Stimulated activated CD4-positive, alpha-beta T cell treated with anti-CD3 and anti-CD28 coated beads, Interleukin-2, amount 100 ng/mL, for 4 hours (primary cell): ENCODE measurements around the gene TNC.

Experiments used
- DNase-seq: peaks from one replicate; pipeline ENCODE4 v3.0.0-alpha.2; 2020; ENCODE audit warnings: low read depth

TNC gene

DNA sequence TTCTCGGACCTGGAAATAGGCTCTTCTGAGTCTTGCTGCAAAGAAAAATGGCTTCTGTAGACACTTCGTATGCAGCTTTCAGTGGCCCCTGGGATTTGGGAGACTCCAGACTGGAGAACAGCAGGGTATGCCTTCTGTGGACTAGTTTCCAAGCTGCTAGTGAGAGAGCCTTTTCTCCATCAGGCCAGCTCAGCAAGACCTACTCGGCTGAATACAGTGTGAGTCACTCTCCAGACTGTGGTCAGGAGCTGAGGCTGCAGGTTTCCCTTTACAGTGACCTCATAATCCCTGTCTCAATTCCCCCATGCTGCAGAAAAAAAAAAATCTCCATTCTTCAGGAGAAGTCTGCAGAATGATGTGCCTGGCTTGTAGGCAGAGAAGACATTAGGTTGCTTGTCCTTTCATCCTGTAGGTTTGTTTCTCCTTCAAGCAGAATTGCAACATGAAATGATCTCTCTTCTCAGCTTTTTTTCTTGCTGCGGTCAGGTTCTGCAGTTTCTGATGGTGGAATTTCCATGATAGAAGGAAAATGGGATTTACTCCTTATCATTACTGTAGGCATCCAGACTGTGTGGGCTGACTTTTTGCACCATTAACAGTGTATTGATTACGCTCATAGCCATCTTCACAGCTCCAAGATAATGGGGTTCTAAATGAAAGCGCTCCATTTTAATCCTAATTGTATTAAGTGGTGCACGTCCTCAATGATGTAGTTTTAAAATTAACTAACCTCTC, 109.3 kb downstream of the TNC start:
- no peak for DNase-seq

- DNase-seq = no peak
These were observed 111.3 kb downstream of the TNC start for GRCh38 chr9:115006660-115007059.

GRCh38 chr9:115005322-115005721, 112.6 kb downstream of the TNC start:
- no peak for DNase-seq

- no peak for DNase-seq
These were observed 113.4 kb downstream of the TNC start for GRCh38 chr9:115004545-115004944.

- no peak for DNase-seq
These were observed 115.4 kb downstream of the TNC start for GRCh38 chr9:115002371-115003120.

DNA sequence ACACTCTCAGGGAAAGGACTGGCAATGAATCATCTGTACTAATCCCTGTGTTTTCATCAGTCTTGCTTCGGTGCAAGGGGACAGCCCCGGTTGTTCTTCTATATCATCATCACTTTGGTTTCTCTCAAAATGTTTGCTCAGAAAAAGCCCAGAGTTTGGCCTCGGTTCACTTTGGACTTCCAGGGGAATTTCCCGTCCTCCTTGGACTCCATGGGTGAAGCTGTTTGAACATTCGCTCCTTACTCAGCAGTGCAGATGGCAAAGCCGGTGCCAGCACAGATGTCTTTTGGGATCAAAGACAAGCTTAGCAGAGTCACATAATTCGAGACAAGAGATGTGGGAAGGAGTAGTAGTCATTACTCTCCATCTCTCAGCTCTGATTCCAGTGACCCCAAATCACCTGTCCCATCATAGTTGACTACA, 117.7 kb downstream of the TNC start:
- no peak for DNase-seq

DNA sequence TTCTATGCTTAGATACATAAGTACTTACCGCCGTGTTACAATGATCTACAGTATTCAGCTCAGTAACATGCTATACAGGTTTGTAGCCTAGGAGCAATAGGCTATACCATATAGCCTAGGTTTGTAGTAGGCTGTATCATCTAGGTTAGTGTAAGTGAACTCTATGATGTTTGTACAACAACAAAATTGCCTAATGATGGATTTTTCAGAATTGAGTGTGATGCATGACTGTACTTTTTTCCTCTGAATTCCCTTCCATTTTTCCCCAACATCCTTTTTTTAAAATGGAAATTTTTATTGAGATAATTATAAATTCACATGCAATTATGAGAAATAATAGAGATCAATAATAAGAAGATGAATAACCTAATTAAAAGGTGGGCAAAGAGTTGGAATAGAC, 119.6 kb downstream of the TNC start:
- no peak for DNase-seq

GRCh38 chr9:114995681-114996221, 122.2 kb downstream of the TNC start:
- DNase-seq = no peak

DNA sequence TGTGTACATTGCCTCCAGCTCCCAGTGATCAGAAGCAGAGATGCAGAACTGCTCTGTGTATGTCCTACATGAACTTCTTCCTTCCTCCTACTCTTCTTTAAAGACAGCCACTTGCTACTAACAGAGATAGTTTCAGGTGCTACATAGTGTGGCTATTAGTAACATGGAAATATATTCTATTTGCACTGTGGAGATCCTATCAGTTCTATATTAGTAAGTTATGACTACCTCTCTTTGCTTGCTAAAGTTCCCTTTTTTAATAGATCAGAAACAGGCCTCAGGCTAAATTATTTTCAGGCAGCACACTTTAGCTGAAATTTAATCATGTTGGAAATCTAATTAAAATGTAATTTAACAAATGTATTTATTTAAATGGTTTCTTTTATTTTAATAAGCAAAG, 123.2 kb downstream of the TNC start:
- DNase-seq = no peak

DNA sequence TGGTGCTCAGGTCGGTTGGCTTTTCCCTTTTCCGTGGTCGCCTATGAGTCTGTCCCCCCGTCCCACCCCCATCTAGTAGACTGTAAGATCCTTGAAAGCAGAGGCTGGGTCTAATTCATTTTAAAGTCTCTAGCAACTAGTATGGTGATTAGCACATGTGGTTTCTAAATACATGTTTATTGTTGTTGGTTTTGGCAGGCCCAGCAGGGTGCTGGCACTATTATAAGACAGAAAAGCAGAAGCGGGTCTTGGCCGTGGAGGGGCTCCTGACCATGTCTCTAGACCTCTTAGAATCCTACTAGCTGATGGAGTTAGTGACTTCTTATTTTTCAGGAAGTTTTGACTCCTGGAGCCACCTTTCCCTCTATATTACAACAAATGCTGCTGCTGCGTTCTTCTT, 126.1 kb downstream of the TNC start:
- no peak for DNase-seq

- DNase-seq = no peak
These were observed 127.1 kb downstream of the TNC start for GRCh38 chr9:114990901-114991300.

- DNase-seq = peak; percentile 55
These were observed 128.2 kb downstream of the TNC start for GRCh38 chr9:114989600-114990410.

DNA sequence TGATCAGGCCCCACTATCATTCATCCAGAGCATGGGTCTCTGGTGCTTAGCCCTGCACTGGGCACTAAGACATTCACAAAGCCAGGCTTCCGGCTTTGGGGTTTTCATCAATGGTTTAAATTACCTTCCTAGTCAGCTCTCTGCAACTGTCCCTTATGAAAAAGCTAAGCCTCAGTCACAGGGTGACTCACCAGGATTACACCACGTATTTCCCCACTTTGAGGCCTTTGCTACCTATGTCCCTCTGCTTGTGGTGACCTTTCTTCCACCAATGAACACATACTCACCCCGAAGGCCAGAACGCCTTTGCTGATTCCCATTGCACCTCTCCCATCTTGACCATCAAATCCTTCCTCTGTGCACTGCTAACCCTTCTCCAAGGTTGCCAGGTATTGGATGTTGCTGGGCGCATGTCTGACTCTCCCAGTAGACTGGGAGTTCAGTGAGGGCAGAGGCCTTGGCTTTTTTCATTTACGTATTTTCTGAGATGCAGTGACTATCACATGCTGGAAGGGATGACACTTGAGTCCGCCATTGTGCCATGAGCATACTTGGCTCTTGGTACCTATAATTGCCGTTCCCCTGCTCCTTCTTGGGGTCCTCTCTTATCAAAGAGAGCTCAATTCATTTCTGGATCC, 128.9 kb downstream of the TNC start:
- no peak for DNase-seq

DNA sequence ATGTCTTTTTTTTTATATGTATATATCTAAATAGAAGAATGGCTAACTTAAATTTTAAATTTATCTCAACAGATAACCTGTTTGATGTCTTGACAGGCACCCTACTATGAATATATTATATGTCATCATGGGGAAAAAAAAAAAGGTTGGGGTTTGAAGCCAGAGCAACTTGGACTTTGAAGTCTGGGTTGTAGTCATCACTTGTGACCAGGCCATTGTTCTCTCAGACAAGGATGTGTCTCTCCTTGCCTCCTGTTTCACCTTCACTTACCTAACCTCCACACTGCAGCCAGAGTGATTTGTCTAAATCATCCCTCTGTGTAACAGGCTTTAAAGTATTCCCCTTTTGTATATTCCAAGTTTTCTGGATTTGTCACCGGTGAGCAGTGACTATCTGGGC, 130.8 kb downstream of the TNC start:
- DNase-seq = no peak

GRCh38 chr9:114985959-114986501, 131.9 kb downstream of the TNC start:
- no peak for DNase-seq

DNA sequence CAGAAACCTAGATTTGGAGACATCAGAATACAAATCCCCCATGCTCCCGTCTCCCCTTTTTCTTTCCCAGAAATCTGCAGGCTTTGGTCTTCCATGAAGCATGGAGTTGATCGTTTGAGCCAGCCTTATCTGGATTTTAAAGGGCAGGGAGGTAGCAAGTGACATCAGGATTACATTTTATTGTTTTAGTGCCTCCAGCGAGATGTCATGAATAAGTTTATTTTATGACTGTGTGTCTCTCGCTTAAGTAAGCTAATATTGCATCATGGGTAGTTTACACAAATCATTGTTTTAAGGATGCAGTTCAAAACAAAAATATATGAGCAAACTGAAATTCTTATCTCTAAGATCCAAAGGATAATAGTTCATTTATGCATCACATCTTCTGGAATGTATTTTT, 136.9 kb downstream of the TNC start:
- no peak for DNase-seq

GRCh38 chr9:114973216-114973615, 144.7 kb downstream of the TNC start:
- no peak for DNase-seq

DNA sequence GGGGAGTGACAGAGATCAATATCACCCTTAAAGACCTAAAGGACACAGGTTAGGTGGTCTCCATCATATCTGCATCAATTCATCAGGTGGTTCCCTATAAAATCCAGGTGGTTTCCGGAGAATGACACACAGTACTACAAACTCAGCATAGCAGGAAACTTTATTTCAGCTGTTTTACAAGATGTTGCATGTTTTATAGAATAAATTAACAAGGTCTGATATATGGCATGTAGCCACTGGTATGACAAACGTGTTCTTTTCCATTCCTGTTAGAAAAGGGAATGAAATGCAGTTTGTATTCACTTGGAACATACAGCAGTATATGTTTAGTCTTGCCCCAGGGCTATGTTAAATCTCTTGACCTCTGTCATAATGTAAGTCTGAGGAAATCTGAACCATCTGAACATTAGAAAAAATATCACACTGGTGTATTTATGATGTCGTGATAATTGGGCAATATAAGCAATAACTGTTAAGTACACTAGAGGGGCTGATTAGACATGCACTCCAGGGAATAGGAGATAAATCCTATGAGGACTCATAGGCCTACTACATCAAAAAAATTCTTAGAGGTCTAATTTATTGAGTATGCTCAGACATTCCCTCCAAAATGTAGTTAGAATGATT, 145.3 kb downstream of the TNC start:
- DNase-seq = no peak
